ENCODE results near the gene RBMS1.

GRCh38 chr2:160279813-160280465 is 213.7 kb downstream of the RBMS1 start:
- TF ChIP-seq CTCF (conservative IDR thresholded peaks at IDR 0.05; ENCODE audit: low read depth, low read length) (no peak), EZH2phosphoT487 (IDR thresholded peaks at IDR 0.05; ENCODE audit: borderline replicate concordance, low read length) (no peak)
